ENCODE results near the gene ABAT. TPM values are rescaled to one million over a fixed set of nuclear protein-coding genes. Genes with fewer than 3 reads are reported as not detected.
"Not testable (repeated sequence)": the region's sequence is repeated elsewhere in the genome, so short reads cannot be mapped to it uniquely, and the experiment has no call there.

Gene ABAT
- total RNA-seq, 1 experiment from 2014 or later = 7.3 TPM

GRCh38 chr16:8785408-8785807, 111.0 kb downstream of the ABAT start:
- Histone ChIP-seq H2BK20ac (ENCODE audit: low read depth, low read length, poor library complexity, severe bottlenecking) (no peak overlapping the region), H2BK12ac (ENCODE audit: insufficient read length, low read depth, low read length) (no peak overlapping the region), H4K20me1 (ENCODE audit: control insufficient read depth, insufficient read depth, insufficient read length) (no peaks in the 10 kb centered on the region), H4K8ac (replicated peaks; ENCODE audit: insufficient read length, low read depth, low read length) (no peak overlapping the region), H2AK5ac (ENCODE audit: insufficient read length, low read length) (no peak overlapping the region), H3T11ph (ENCODE audit: low read length) (no peak overlapping the region), H2BK5ac (ENCODE audit: insufficient read length, low read length) (no peak overlapping the region), H3K23ac (ENCODE audit: insufficient read length, low read depth, low read length) (no peak overlapping the region), H2BK15ac (ENCODE audit: low read depth, low read length) (no peak overlapping the region), H3K27ac (ENCODE audit: insufficient read length, low read depth, low read length) (no peak overlapping the region), H3K23me2 (ENCODE audit: insufficient read length, low read depth, low read length, poor library complexity, severe bottlenecking) (no peaks in the 10 kb centered on the region), H3K56ac (ENCODE audit: insufficient read length, low read depth, low read length) (no peak overlapping the region), H3K4me1 (ENCODE audit: insufficient read depth, low read length) (no peaks in the 10 kb centered on the region), H3K27me3 (ENCODE audit: insufficient read depth, low read length) (no peaks in the 10 kb centered on the region), H3K4ac (ENCODE audit: low read depth, low read length) (no peak overlapping the region), H3K9ac (ENCODE audit: extremely low read depth, insufficient read length, low read length) (no peak overlapping the region), H3K79me2 (ENCODE audit: insufficient read depth, low read length) (no peaks in the 10 kb centered on the region), H3K18ac (ENCODE audit: insufficient read length, low read depth, low read length) (no peak overlapping the region), H3K4me2 (ENCODE audit: insufficient read depth, insufficient read length, low read length) (no peak overlapping the region), H3K79me1 (ENCODE audit: insufficient read depth, low read depth, low read length, poor library complexity, severe bottlenecking) (no peaks in the 10 kb centered on the region), H3K14ac (ENCODE audit: insufficient read depth, low read length) (no peak overlapping the region), H4K5ac (ENCODE audit: insufficient read length, low read depth, low read length) (no peak overlapping the region), H2BK120ac (ENCODE audit: low read depth, low read length, poor library complexity, severe bottlenecking) (no peak overlapping the region), H3K9me3 (ENCODE audit: control insufficient read depth, low read depth, low read length) (no peaks in the 10 kb centered on the region), H4K91ac (ENCODE audit: insufficient read length, low read depth, low read length) (no peak overlapping the region), H2AFZ (ENCODE audit: low read length) (no peak overlapping the region)
- TF ChIP-seq, protein P1, sequence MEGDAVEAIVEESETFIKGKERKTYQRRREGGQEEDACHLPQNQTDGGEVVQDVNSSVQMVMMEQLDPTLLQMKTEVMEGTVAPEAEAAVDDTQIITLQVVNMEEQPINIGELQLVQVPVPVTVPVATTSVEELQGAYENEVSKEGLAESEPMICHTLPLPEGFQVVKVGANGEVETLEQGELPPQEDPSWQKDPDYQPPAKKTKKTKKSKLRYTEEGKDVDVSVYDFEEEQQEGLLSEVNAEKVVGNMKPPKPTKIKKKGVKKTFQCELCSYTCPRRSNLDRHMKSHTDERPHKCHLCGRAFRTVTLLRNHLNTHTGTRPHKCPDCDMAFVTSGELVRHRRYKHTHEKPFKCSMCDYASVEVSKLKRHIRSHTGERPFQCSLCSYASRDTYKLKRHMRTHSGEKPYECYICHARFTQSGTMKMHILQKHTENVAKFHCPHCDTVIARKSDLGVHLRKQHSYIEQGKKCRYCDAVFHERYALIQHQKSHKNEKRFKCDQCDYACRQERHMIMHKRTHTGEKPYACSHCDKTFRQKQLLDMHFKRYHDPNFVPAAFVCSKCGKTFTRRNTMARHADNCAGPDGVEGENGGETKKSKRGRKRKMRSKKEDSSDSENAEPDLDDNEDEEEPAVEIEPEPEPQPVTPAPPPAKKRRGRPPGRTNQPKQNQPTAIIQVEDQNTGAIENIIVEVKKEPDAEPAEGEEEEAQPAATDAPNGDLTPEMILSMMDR (conservative IDR thresholded peaks at IDR 0.05) = no peak
- Mint-ChIP-seq H3K9me3 (no peaks in the 10 kb centered on the region), H3K4me3 (no peak overlapping the region), H3K4me1 (no peaks in the 10 kb centered on the region), H3K27ac (no peak overlapping the region), H3K27me3 (ENCODE audit: low read depth) (peaks cover 4% of the 10 kb centered on the region; the same call in 1 of the 2 replicates), H3K36me3 (ENCODE audit: insufficient read depth in 1 of 3, low read depth in 3 of 3) (no peaks in the 10 kb centered on the region; a peak in 1 of 7 replicates)
- DNase-seq = no peak
- no CpG with 5 or more reads among the region's 6 CpGs for WGBS (ENCODE audit: extremely low coverage, insufficient read length, low lambda C conversion rate)

DNA sequence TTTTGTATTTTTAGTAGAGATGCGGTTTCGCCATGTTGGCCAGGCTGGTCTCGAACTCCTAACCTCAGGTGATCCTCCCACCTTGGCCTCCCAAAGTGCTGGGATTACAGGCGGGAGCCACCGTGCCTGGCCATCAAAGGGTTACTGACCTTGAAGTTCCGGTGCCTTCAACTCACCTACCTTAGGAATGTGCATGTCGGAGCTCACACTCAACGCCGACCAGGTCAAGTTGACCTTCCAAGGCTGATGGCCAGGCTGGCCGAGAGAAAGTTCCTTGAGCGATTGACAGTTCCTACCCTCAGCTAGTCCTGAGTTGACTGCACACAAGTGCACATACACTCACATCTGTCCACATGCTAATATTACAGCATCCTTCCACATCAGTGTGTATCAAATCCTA, 111.9 kb downstream of the ABAT start:
- H3K9me3 ChIP-seq (ENCODE audit: control insufficient read depth, low read depth, low read length); H4K5ac ChIP-seq (ENCODE audit: insufficient read length, low read depth, low read length); H3K27me3 Mint-ChIP-seq (ENCODE audit: low read depth); H2BK5ac ChIP-seq (ENCODE audit: insufficient read length, low read length); H4K8ac ChIP-seq (replicated peaks; ENCODE audit: insufficient read length, low read depth, low read length); H3K18ac ChIP-seq (ENCODE audit: insufficient read length, low read depth, low read length); H2AK5ac ChIP-seq (ENCODE audit: insufficient read length, low read length); H2BK20ac ChIP-seq (ENCODE audit: low read depth, low read length, poor library complexity, severe bottlenecking); H3K4me3 Mint-ChIP-seq; H3K4me2 ChIP-seq (ENCODE audit: insufficient read depth, insufficient read length, low read length); H3K36me3 Mint-ChIP-seq (ENCODE audit: insufficient read depth in 1 of 3, low read depth in 3 of 3); H3K27me3 ChIP-seq (ENCODE audit: insufficient read depth, low read length); H2BK12ac ChIP-seq (ENCODE audit: insufficient read length, low read depth, low read length); H3K9ac ChIP-seq (ENCODE audit: extremely low read depth, insufficient read length, low read length); H3K23me2 ChIP-seq (ENCODE audit: insufficient read length, low read depth, low read length, poor library complexity, severe bottlenecking); H3K4ac ChIP-seq (ENCODE audit: low read depth, low read length); H4K91ac ChIP-seq (ENCODE audit: insufficient read length, low read depth, low read length); DNase-seq; H3K79me2 ChIP-seq (ENCODE audit: insufficient read depth, low read length); H3K4me1 Mint-ChIP-seq; H3K4me1 ChIP-seq (ENCODE audit: insufficient read depth, low read length); H2BK120ac ChIP-seq (ENCODE audit: low read depth, low read length, poor library complexity, severe bottlenecking); H3K14ac ChIP-seq (ENCODE audit: insufficient read depth, low read length); H3K79me1 ChIP-seq (ENCODE audit: insufficient read depth, low read depth, low read length, poor library complexity, severe bottlenecking); H2BK15ac ChIP-seq (ENCODE audit: low read depth, low read length); H3K56ac ChIP-seq (ENCODE audit: insufficient read length, low read depth, low read length); H3K23ac ChIP-seq (ENCODE audit: insufficient read length, low read depth, low read length); H3T11ph ChIP-seq (ENCODE audit: low read length); H3K27ac Mint-ChIP-seq; H3K27ac ChIP-seq (ENCODE audit: insufficient read length, low read depth, low read length); H3K9me3 Mint-ChIP-seq; H2AFZ ChIP-seq (ENCODE audit: low read length); H4K20me1 ChIP-seq (ENCODE audit: control insufficient read depth, insufficient read depth, insufficient read length): not testable (repeated sequence)
- WGBS (ENCODE audit: extremely low coverage, insufficient read length, low lambda C conversion rate) = no CpG with 5 or more reads among the region's 11 CpGs
